Motor neuron (in vitro differentiated cells): ENCODE measurements around the gene IMMP1L. TPM values are rescaled to one million over a fixed set of nuclear protein-coding genes. Genes with fewer than 3 reads are reported as not detected.

ENCODE experiments used
- ATAC-seq, 8 experiments: fragments of 200-7000 bp; cut with Tn5 transposase; replicated peaks in 6 of 8; 2 replicates each; pipeline ENCODE4 v1.8.0; 2021; ENCODE audit warnings: mild to moderate bottlenecking in 8 of 8, moderate library complexity in 8 of 8
- H3K27ac ChIP-seq, 2 donors: fragments of 250-450 bp; sonication (Bioruptor Pico); 2 replicates each; pipeline ENCODE4 v1.9.0; 2021; ENCODE audit warnings: antibody characterized with exemption in 2 of 2, mild to moderate bottlenecking in 2 of 2, moderate library complexity in 1 of 2
- H3K4me1 ChIP-seq, 2 donors: fragments of 250-450 bp; sonication (Bioruptor Pico); replicated peaks in 1 of 2; 2 replicates each; pipeline ENCODE4 v1.6.1; 2021; ENCODE audit warnings: antibody characterized with exemption in 2 of 2, mild to moderate bottlenecking in 2 of 2, moderate library complexity in 1 of 2
- H3K4me3 ChIP-seq, 5 donors: fragments of 250-450 bp; sonication (Bioruptor Pico); 2 replicates each; pipeline ENCODE4 v1.9.0; 2021; ENCODE audit warnings: antibody characterized with exemption in 5 of 5, mild to moderate bottlenecking in 5 of 5, moderate library complexity in 4 of 5
- WGBS, 10 experiments: fragments of 450-650 bp; shearing (Covaris generic); methylation state at CpG; one replicate each; pipeline ENCODE4 v1.0.0; 2022; 5-methylcytosine and 5-hydroxymethylcytosine counted together
- in situ Hi-C, 9 experiments: fragments of 400-800 bp; cut with MboI; loops; one replicate each; pipeline ENCODE4 v1.15.0; 2021; ENCODE audit warnings: low sequenced_read_pairs in 9 of 9, low pct_unique_long_range_greater_than_20kb in 2 of 9; ENCODE audit not compliant: unreplicated experiment in 9 of 9
- total RNA-seq, 8 experiments: library from RNA; unstranded; fragments of 300-600 nt; gene quantifications; 2 replicates each; pipeline versions ENCODE4 v1.2.3 to v1.2.4, GENCODE V29; 2022

Gene IMMP1L
- total RNA-seq, 8 experiments from 2014 or later = 11.2 to 223 (median 86.6) TPM

- ATAC-seq = no peak
- Histone ChIP-seq H3K4me3 (no peak overlapping the region), H3K27ac (no peak overlapping the region), H3K4me1 (peaks cover 0 to 6% of the 10 kb centered on the region in 2 donors)
- 71 to 100% (median 79%) methylated on average over 2 to 4 of the region's 4 CpGs; no CpG with 5 or more reads in 4 of the 10 experiments for WGBS, 10 experiments
- in situ Hi-C loops = no loop called here
Observed at GRCh38 chr11:31415435-31415834, 94.0 kb downstream of the IMMP1L start.

GRCh38 chr11:31414338-31414737 is 95.1 kb downstream of the IMMP1L start:
- no peak overlapping the region for H3K4me3 ChIP-seq
- H3K4me1 ChIP-seq = peaks cover 0 to 6% of the 10 kb centered on the region in 2 donors
- in situ Hi-C loops = no loop called here
- 64 to 100% (median 93%) methylated on average over 1 to 3 of the region's 3 CpGs; no CpG with 5 or more reads in 1 of the 10 experiments for WGBS, 10 experiments
- H3K27ac ChIP-seq = no peak overlapping the region
- ATAC-seq = no peak

GRCh38 chr11:31412946-31413345 is 96.5 kb downstream of the IMMP1L start:
- 71 to 100% (median 98%) methylated on average over 2 of the region's 2 CpGs; no CpG with 5 or more reads in 2 of the 10 experiments for WGBS, 10 experiments
- in situ Hi-C loops = no loop called here
- ATAC-seq = no peak
- Histone ChIP-seq H3K4me3 (no peak overlapping the region), H3K27ac (no peak overlapping the region), H3K4me1 (peaks cover 0 to 6% of the 10 kb centered on the region in 2 donors)

- 81 to 100% (median 100%) methylated on average over 1 to 2 of the region's 2 CpGs; no CpG with 5 or more reads in 3 of the 10 experiments for WGBS, 10 experiments
- no peaks in the 10 kb centered on the region for H3K4me1 ChIP-seq
- ATAC-seq = no peak
- no peak overlapping the region for H3K4me3 ChIP-seq
- in situ Hi-C loops = no loop called here
- H3K27ac ChIP-seq = no peak overlapping the region
Observed at GRCh38 chr11:31408201-31408600, 101.2 kb downstream of the IMMP1L start.

GRCh38 chr11:31404614-31405013 is 104.8 kb downstream of the IMMP1L start:
- peak in 3 of 8 experiments; percentile 52 to 94 (median 75) for ATAC-seq
- Histone ChIP-seq H3K4me1 (peaks cover 0 to 3% of the 10 kb centered on the region in 2 donors), H3K4me3 (no peak overlapping the region), H3K27ac (no peak overlapping the region)
- in situ Hi-C loops = no loop called here

DNA sequence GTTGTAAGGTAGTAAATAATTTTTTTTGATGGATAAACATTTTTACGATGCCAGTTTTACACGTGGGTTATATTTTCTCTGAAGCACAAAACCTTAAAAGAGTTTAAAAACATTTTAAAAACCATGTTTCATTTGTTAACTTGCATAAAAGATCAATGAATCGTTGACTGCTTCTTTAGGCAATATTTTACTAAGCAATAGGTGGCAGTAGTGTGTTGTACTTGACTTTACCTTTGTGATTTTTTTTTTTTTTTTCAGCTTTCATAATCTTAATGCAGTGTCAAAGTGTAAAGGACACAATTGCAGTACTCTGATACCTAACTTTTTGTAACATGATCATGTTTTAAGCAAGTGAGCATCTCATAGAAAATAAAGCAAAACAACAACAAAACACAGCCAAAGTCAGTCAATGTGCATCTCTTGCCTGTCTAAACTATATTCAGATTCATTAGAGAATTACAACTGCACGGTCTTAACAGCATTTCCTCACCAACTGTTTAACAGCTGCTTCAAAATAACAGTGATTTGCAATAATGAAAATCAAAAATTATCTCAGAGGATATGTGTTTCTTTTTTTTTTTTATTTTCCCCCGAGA is 112.1 kb downstream of the IMMP1L start:
- ATAC-seq = peak in 1 of 8 experiments; percentile 24
- H3K27ac ChIP-seq = no peak overlapping the region
- peaks cover 0 to 3% of the 10 kb centered on the region in 2 donors for H3K4me1 ChIP-seq
- WGBS, 10 experiments = 0 to 70% (median 38%) methylated on average over 2 to 5 of the region's 5 CpGs
- in situ Hi-C loops = loop anchor here in 2 of 9 experiments (10.0 to 25.0 kb wide), 2 partner anchors 465 to 777 kb away; no protein-coding TSS in a partner anchor
- H3K4me3 ChIP-seq = no peak overlapping the region

GRCh38 chr11:31387379-31387778 is 122.0 kb downstream of the IMMP1L start:
- H3K27ac ChIP-seq = no peak overlapping the region
- WGBS, 10 experiments = 73 to 100% (median 89%) methylated on average over 1 to 2 of the region's 2 CpGs; no CpG with 5 or more reads in 2 of the 10 experiments
- peak in 2 of 8 experiments; percentile 41 to 47 for ATAC-seq
- H3K4me3 ChIP-seq = no peak overlapping the region
- H3K4me1 ChIP-seq = no peaks in the 10 kb centered on the region
- in situ Hi-C loops = loop anchor here in 1 of 9 experiments (25.0 kb wide), 1 partner anchor 475 kb away; no protein-coding TSS in a partner anchor

DNA sequence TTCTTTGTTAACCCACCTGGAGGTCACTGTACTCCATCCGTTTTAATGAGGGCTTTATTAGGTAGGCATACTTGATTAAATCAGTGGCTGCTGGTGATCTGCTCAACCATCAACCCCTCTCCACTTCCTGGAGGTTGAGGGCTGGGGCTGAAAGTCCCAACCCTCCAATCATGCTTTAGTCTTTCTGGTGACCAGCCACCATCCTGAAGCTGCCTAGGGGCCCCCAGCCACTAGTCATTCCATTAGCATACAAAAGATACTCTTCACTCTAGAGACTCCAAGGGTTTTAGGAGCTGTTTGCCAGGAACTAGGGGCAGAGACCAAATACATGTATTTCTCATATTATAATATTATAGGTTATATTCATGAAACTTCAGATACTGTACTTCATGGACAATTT is 126.3 kb downstream of the IMMP1L start:
- no peaks in the 10 kb centered on the region for H3K4me1 ChIP-seq
- no peak for ATAC-seq
- H3K4me3 ChIP-seq = no peak overlapping the region
- whole genome bisulfite sequencing, 10 experiments = 40 to 100% (median 100%) methylated on average over 1 of the region's 1 CpG; no CpG with 5 or more reads in 7 of the 10 experiments
- H3K27ac ChIP-seq = no peak overlapping the region
- in situ Hi-C loops = loop anchor here in 1 of 9 experiments (25.0 kb wide), 1 partner anchor 479 kb away; no protein-coding TSS in a partner anchor

Other genes starting within 250 kb of the IMMP1L start
- gene DCDC1, start 139.9 kb downstream of the IMMP1L start, total RNA-seq = 10 to 100 TPM in 1 of 8 experiments, 1 to 10 TPM in 6, under 1 TPM in 1; 0.25 to 14.6 (median 1.9) TPM
- gene DNAJC24, start 139.8 kb downstream of the IMMP1L start, total RNA-seq = 10 to 100 TPM; 15.5 to 39.0 (median 20.6) TPM
- 10 to 100 TPM; 12.1 to 45.9 (median 28.9) TPM for gene ELP4, start 145 bp upstream of the IMMP1L start, total RNA-seq